K562 treated with DMSO at 1 percent for 12 hours (cell line): ENCODE results near the gene TNFRSF8. TPM values are rescaled to one million over a fixed set of nuclear protein-coding genes. Genes with fewer than 3 reads are reported as not detected.

ENCODE experiments used
- total RNA-seq: library from RNA; unstranded; fragments of 300-600 nt; gene quantifications from 2 replicates; pipeline ENCODE4 v1.2.3, GENCODE V29; 2022; ENCODE audit not compliant: insufficient read depth

Gene TNFRSF8
- total RNA-seq: 5.3 and 9.1 TPM in 2 replicates

GRCh38 chr1:12063141-12064072 is at the start of gene TNFRSF8:
Gene TNFRSF8 (plus strand): TSS chr1:12063303. CDS start chr1:12063599, 296 bp downstream.

GRCh38 chr1:12166834-12167492 is 103.9 kb downstream of the TNFRSF8 start, which contains the start of gene TNFRSF1B:
Gene TNFRSF1B (plus strand): TSS chr1:12166991. CDS start chr1:12167092, 101 bp downstream.

Other genes with a start within 250 kb of the TNFRSF8 start
- gene NPPA, start 215.5 kb upstream of the TNFRSF8 start, total RNA-seq: not detected in 2 replicates
- gene NPPB, start 204.4 kb upstream of the TNFRSF8 start, total RNA-seq: not detected in 2 replicates
- 113 and 128 TPM in 2 replicates for gene KIAA2013, start 136.9 kb upstream of the TNFRSF8 start, total RNA-seq
- 97.7 and 178 TPM in 2 replicates for gene PLOD1, start 128.6 kb upstream of the TNFRSF8 start, total RNA-seq
- gene MFN2, start 82.9 kb upstream of the TNFRSF8 start, total RNA-seq: 45.9 and 94.9 TPM in 2 replicates
- gene MIIP, start 43.8 kb upstream of the TNFRSF8 start, total RNA-seq: 91.0 and 117 TPM in 2 replicates
- 45.1 and 71.0 TPM in 2 replicates for gene TNFRSF1B, start 103.7 kb downstream of the TNFRSF8 start, total RNA-seq
- gene VPS13D, start 166.7 kb downstream of the TNFRSF8 start, total RNA-seq: 17.2 and 42.6 TPM in 2 replicates